Sigmoid colon (tissue), 4 donors: ENCODE results near the gene WSB2.

ENCODE experiments used
- EP300 ChIP-seq, 4 donors: sonication (generic); formaldehyde crosslinking; IDR thresholded peaks; one replicate each; pipeline ENCODE4 v1.6.1; 2017; ENCODE audit warnings: antibody characterized with exemption in 4 of 4
- POLR2A ChIP-seq, 2 donors: fragments of 450-650 bp; IDR thresholded peaks; one replicate each; pipeline ENCODE4 v1.6.1; 2016; ENCODE audit warnings: antibody characterized with exemption in 2 of 2, mild to moderate bottlenecking in 2 of 2, moderate library complexity in 2 of 2

DNA sequence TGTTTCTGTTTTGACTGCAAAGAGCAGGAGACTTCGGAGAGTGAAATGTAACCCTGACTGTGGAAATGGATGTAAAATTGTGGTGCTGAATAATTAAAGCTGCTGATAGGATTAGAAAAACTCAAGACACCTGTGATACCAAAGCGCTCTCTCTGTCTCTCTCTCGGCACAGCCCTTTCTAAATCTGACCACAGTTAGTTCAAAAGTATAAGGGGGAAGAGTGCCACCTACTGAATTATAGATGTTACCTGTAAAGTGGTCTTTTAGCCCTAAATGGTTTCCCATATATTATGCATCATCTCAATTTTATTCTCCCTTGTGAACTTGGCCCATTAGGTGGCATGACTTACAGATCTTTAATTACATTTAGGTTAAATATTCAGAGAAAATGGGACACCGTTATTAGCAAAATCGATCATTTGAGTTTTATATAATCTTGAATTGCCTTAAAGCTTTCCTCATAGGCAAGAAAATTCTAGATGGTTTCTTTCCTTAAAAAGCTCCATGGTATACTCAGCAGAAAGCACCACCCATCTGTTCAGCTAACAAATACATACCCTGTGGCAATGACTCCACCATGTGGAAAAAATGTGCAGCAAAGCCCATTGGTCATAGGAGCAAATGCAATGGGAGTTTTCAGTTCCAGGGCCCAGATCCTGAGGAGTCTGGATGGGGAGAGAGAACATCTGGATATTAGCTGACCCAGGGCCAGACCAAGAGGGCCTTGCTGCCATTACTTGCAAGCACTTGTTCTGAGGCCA is 26.4 kb downstream of the WSB2 start:
- no peak for TF ChIP-seq POLR2A (IDR thresholded peaks at IDR 0.05)
- no peak for TF ChIP-seq EP300 (IDR thresholded peaks at IDR 0.05)
